Aorta (tissue), 5 donors: ENCODE data around the gene TMEM221. TPM values are rescaled to one million over a fixed set of nuclear protein-coding genes. Genes with fewer than 3 reads are reported as not detected.

Experiments used
- ATAC-seq: fragments of 200-7000 bp; cut with Tn5 transposase; one replicate; pipeline ENCODE4 v1.9.1; 2022; ENCODE audit warnings: moderate library complexity; ENCODE audit not compliant: low FRiP score
- DNase-seq, 2 donors: peaks; one replicate each; pipeline ENCODE4 v3.0.0-alpha.2; 2020
- H3K27ac ChIP-seq, 2 donors: one replicate each; pipeline ENCODE4 v1.5.1; 2013; ENCODE audit warnings: low read length in 2 of 2, mild to moderate bottlenecking in 2 of 2, moderate library complexity in 2 of 2, control low read depth in 1 of 2, inconsistent platforms in 1 of 2, low read depth in 1 of 2
- H3K27me3 ChIP-seq, 2 donors: one replicate each; pipeline ENCODE4 v1.6.1; 2013; ENCODE audit warnings: control low read depth in 1 of 2, low read length in 1 of 2, mild to moderate bottlenecking in 1 of 2, moderate library complexity in 1 of 2; ENCODE audit not compliant: insufficient read depth in 2 of 2, control insufficient read depth in 1 of 2
- H3K36me3 ChIP-seq, 2 donors: one replicate each; pipeline ENCODE4 v1.6.1; 2013; ENCODE audit warnings: control low read depth in 1 of 2, low read length in 1 of 2, mild to moderate bottlenecking in 1 of 2; ENCODE audit not compliant: insufficient read depth in 2 of 2, control insufficient read depth in 1 of 2
- H3K4me1 ChIP-seq, 2 donors: one replicate each; pipeline ENCODE4 v1.6.1; 2013; ENCODE audit warnings: low read length in 2 of 2, control low read depth in 1 of 2, mild to moderate bottlenecking in 1 of 2, moderate library complexity in 1 of 2; ENCODE audit not compliant: insufficient read depth in 2 of 2, control insufficient read depth in 1 of 2
- H3K4me3 ChIP-seq, 2 donors: one replicate each; pipeline ENCODE4 v1.5.1; 2013; ENCODE audit warnings: low read length in 2 of 2, control low read depth in 1 of 2, mild to moderate bottlenecking in 1 of 2
- H3K9me3 ChIP-seq: one replicate; pipeline ENCODE4 v1.6.1; 2013; ENCODE audit warnings: mild to moderate bottlenecking, low read length; ENCODE audit not compliant: control insufficient read depth
- WGBS, 2 donors: extraction: QIAGEN DNeasy Blood & Tissue Kit; methylation state at CpG; one replicate each; pipeline ENCODE4 v1.1.7; 2013; 5-methylcytosine and 5-hydroxymethylcytosine counted together
- intact Hi-C, 2 donors: fragments of 100-400 bp; cut with DNase I; formaldehyde crosslinking; loops; one replicate each; pipeline versions ENCODE4 v1.14.2 to v1.15.0; 2022
- polyA plus RNA-seq, 2 donors: library from polyadenylated mRNA; stranded (reverse); fragments of 200-250 nt; gene quantifications; one replicate each; pipeline ENCODE4 v1.2.3, GENCODE V29; 2013
- total RNA-seq, 2 donors: library from RNA; stranded (reverse); fragmentation: NEBNext Ultra II Directional; extraction: Animal tissue kit (Norgen Biotek cat#: 25700); gene quantifications; one replicate each; pipeline ENCODE4 v1.2.1, GENCODE V29; 2021
- donor health status: healthy with polysubstance abuse.
- donor health status: Bipolar disorder and iron deficiency.
- donor health status: DM: no; HTN: no; CAD: no.
- donor health status: DM: no; HTN: no; CAD: no.
- donor health status: DM: yes; HTN: yes; CAD: no.

The TMEM221 gene
- total and polyA plus RNA-seq, 4 donors = 0.30 to 0.38 TPM; not detected in 2

DNA sequence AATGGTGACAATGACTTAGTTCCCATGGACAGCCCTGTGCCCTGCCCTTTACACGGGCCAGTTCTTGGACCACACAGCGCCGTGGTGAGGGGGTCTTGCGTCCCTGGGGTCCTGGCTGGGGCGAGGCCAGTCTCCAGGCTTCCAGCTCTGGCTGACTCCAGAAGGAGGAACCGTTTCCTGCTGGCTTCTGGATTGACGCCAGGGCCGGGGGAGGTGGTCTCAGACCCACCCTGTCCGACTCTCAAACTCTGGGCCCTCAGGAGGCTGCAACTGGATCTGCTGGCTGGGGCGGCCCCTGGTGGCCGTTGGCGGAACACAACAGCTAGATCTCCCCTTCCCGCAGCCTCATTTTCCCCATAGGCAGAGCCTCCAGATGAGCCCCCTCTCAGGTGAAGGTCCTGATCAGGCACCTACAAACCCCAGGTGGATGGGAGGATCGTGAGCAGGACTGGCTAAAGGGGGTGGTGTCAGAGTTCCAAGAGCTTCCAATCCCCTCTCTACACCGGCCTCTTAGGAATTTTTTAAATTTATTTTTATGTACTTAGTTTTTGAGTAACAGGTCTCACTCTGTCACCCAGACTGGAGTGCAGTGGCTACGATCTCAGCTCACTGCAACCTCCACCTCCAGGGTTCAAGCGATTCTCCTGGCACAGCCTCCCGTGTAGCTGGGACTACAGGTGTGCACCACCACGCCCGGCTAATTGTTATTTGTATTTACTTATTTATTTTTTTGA, 62.4 kb downstream of the TMEM221 start:
- DNase-seq = peak; percentile 84 to 92
- no peak overlapping the region for H3K27ac ChIP-seq
- WGBS, 2 donors = 30 to 34% methylated on average over 20 of the region's 20 CpGs

More for the DNA sequence above, 62.4 kb downstream of the TMEM221 start:
- Histone ChIP-seq H3K27me3 (no peaks in the 10 kb centered on the region), H3K4me1 (no peaks in the 10 kb centered on the region), H3K9me3 (no peaks in the 10 kb centered on the region), H3K36me3 (no peaks in the 10 kb centered on the region), H3K4me3 (no peak overlapping the region)
- intact Hi-C loops = loop anchor here (1.0 to 10.0 kb wide), 3 partner anchors 40 to 311 kb away; partner anchors contain the start of genes HAUS8 (in 1 of the 2) and MYO9B (in 1 of the 2)
- ATAC-seq = peak; percentile 77

Other genes with a start within 250 kb of the TMEM221 start
- 10 to 100 TPM; 18.7 to 24.0 TPM for gene USE1, start 233.3 kb downstream of the TMEM221 start, total RNA-seq
- 10 to 100 TPM; 47.3 to 75.2 TPM for gene USE1, start 233.3 kb downstream of the TMEM221 start, polyA plus RNA-seq
- gene OCEL1, start 222.4 kb downstream of the TMEM221 start, total RNA-seq = 10 to 100 TPM; 10.2 to 23.0 TPM
- 10 to 100 TPM; 26.1 to 26.2 TPM for gene OCEL1, start 222.4 kb downstream of the TMEM221 start, polyA plus RNA-seq
- gene NR2F6, start 202.7 kb downstream of the TMEM221 start, total RNA-seq = 10 to 100 TPM; 23.1 to 27.7 TPM
- gene NR2F6, start 202.7 kb downstream of the TMEM221 start, polyA plus RNA-seq = 10 to 100 TPM; 10.4 to 19.9 TPM
- gene USHBP1, start 183.9 kb downstream of the TMEM221 start, total RNA-seq = 10 to 100 TPM in 1 of 2 donors, 1 to 10 TPM in 1; 4.6 to 12.8 TPM
- gene USHBP1, start 183.9 kb downstream of the TMEM221 start, polyA plus RNA-seq = under 1 TPM; 0.13 to 0.61 TPM
- gene BABAM1, start 181.2 kb downstream of the TMEM221 start, total RNA-seq = 10 to 100 TPM; 55.8 to 63.2 TPM
- 100 to 1,000 TPM in 1 of 2 donors, 10 to 100 TPM in 1; 83.6 to 102 TPM for gene BABAM1, start 181.2 kb downstream of the TMEM221 start, polyA plus RNA-seq
- 1 to 10 TPM in 1 of 2 donors, under 1 TPM in 1; 0.71 to 1.0 TPM for gene ANKLE1, start 166.8 kb downstream of the TMEM221 start, total RNA-seq
- gene ANKLE1, start 166.8 kb downstream of the TMEM221 start, polyA plus RNA-seq = under 1 TPM in 1 of 2 donors, not detected in 1; 0.95 TPM
- 10 to 100 TPM in 1 of 2 donors, 1 to 10 TPM in 1; 9.8 to 10.8 TPM for gene ABHD8, start 145.2 kb downstream of the TMEM221 start, total RNA-seq
- 10 to 100 TPM; 10.8 to 11.6 TPM for gene ABHD8, start 145.2 kb downstream of the TMEM221 start, polyA plus RNA-seq
- 10 to 100 TPM; 41.9 to 53.9 TPM for gene MRPL34, start 142.8 kb downstream of the TMEM221 start, total RNA-seq
- gene MRPL34, start 142.8 kb downstream of the TMEM221 start, polyA plus RNA-seq = 100 to 1,000 TPM; 134 to 177 TPM
- gene DDA1, start 139.1 kb downstream of the TMEM221 start, total RNA-seq = 10 to 100 TPM; 21.4 to 33.2 TPM
- 10 to 100 TPM; 24.2 to 71.0 TPM for gene DDA1, start 139.1 kb downstream of the TMEM221 start, polyA plus RNA-seq
- gene ANO8, start 113.8 kb downstream of the TMEM221 start, total RNA-seq = 10 to 100 TPM; 10.9 to 17.4 TPM
- 10 to 100 TPM in 1 of 2 donors, 1 to 10 TPM in 1; 1.3 to 19.4 TPM for gene ANO8, start 113.8 kb downstream of the TMEM221 start, polyA plus RNA-seq
- 10 to 100 TPM; 16.7 to 27.7 TPM for gene GTPBP3, start 111.1 kb downstream of the TMEM221 start, total RNA-seq
- 10 to 100 TPM in 1 of 2 donors, 1 to 10 TPM in 1; 3.4 to 32.2 TPM for gene GTPBP3, start 111.1 kb downstream of the TMEM221 start, polyA plus RNA-seq
- 100 to 1,000 TPM; 368 to 411 TPM for gene PLVAP, start 71.3 kb downstream of the TMEM221 start, total RNA-seq
- 10 to 100 TPM in 1 of 2 donors, 1 to 10 TPM in 1; 4.0 to 21.8 TPM for gene PLVAP, start 71.3 kb downstream of the TMEM221 start, polyA plus RNA-seq
- gene CCDC194, start 54.5 kb downstream of the TMEM221 start, total RNA-seq = 1 to 10 TPM in 1 of 2 donors, under 1 TPM in 1; 0.71 to 1.7 TPM
- gene CCDC194, start 54.5 kb downstream of the TMEM221 start, polyA plus RNA-seq = not detected
- gene BST2, start 43.0 kb downstream of the TMEM221 start, total RNA-seq = 100 to 1,000 TPM in 1 of 2 donors, 10 to 100 TPM in 1; 72.0 to 116 TPM
- gene BST2, start 43.0 kb downstream of the TMEM221 start, polyA plus RNA-seq = 100 to 1,000 TPM; 114 to 171 TPM
- 10 to 100 TPM; 28.5 to 48.0 TPM for gene MVB12A, start 28.6 kb downstream of the TMEM221 start, total RNA-seq
- gene MVB12A, start 28.6 kb downstream of the TMEM221 start, polyA plus RNA-seq = 10 to 100 TPM; 50.7 to 68.6 TPM
- gene NXNL1, start 12.3 kb upstream of the TMEM221 start, total RNA-seq = not detected
- not detected for gene NXNL1, start 12.3 kb upstream of the TMEM221 start, polyA plus RNA-seq
- 10 to 100 TPM; 12.0 to 22.2 TPM for gene SLC27A1, start 21.9 kb upstream of the TMEM221 start, total RNA-seq
- 10 to 100 TPM in 1 of 2 donors, 1 to 10 TPM in 1; 6.8 to 37.8 TPM for gene SLC27A1, start 21.9 kb upstream of the TMEM221 start, polyA plus RNA-seq
- 10 to 100 TPM; 38.0 to 50.6 TPM for gene PGLS, start 63.0 kb upstream of the TMEM221 start, total RNA-seq
- 10 to 100 TPM; 31.7 to 90.6 TPM for gene PGLS, start 63.0 kb upstream of the TMEM221 start, polyA plus RNA-seq
- gene COLGALT1, start 107.0 kb upstream of the TMEM221 start, total RNA-seq = 10 to 100 TPM; 67.1 to 91.2 TPM
- 10 to 100 TPM; 26.3 to 45.6 TPM for gene COLGALT1, start 107.0 kb upstream of the TMEM221 start, polyA plus RNA-seq
- gene UNC13A, start 239.7 kb upstream of the TMEM221 start, total RNA-seq = 1 to 10 TPM; 2.4 to 2.8 TPM
- 1 to 10 TPM in 1 of 2 donors, under 1 TPM in 1; 0.38 to 1.3 TPM for gene UNC13A, start 239.7 kb upstream of the TMEM221 start, polyA plus RNA-seq